Epithelial cell of esophagus (primary cell): ENCODE data around the gene OSBPL2.
A peak's percentile ranks its signal among the peaks of the same experiment; 100 is the strongest.

Experiments used
- DNase-seq: peaks from one replicate; pipeline ENCODE4 v3.0.0; 2010; ENCODE audit warnings: low read depth
- H3K4me3 ChIP-seq: 2 replicates; pipeline ENCODE4 v1.5.1; 2011; ENCODE audit warnings: mild to moderate bottlenecking, low read length, control low read depth
- CTCF ChIP-seq: IDR thresholded peaks from 2 replicates; pipeline ENCODE4 v1.5.1; 2011; ENCODE audit warnings: low read depth, mild to moderate bottlenecking, low read length, control low read depth, inconsistent platforms; ENCODE audit not compliant: insufficient read depth; ENCODE audit errors: missing control alignments

OSBPL2 gene

GRCh38 chr20:62308102-62308822 is 69.9 kb downstream of the OSBPL2 start:
- TF ChIP-seq CTCF: no peak
- no peak overlapping the region for H3K4me3 ChIP-seq
- DNase-seq: peak; percentile 20

DNA sequence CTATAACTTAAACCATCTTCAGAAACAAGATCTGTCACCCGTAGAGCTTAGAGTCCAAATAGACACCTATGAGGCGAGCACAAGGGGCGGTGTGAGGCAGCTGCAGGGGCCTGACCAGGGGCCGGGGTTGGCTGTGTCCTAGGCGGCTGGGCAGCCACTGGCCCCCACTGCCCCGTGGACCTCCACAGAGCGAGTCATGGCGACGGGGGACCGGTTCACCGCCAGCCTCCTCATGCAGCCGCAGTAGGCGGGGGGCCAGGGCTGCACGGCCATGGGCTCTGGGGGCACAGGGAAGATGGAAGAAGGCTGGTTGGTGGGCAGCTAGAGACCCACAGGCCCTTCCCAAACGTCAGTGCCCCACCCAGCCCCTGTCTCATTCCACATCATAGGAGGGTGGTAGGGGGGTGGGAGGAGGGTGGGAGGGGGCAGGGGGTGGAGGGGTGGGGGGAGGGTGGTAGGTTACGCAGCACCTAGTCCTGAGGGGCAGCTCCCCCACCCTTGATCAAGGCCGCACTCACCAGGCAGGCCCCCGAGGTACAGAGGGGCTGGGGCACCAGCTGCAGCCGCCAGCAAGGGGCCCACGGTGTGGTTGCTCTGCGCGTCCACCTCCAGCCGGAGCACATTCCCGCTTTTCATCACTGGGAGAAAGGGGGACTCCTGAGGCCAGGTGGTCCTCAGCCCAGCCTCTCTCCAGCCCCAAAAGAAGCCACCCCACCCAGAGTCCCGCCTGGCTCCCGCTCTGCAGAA is 71.0 kb downstream of the OSBPL2 start:
- no peak for TF ChIP-seq CTCF
- H3K4me3 ChIP-seq: no peak overlapping the region
- no peak for DNase-seq

- no peak overlapping the region for H3K4me3 ChIP-seq
- TF ChIP-seq CTCF: no peak
- no peak for DNase-seq
These were observed 71.8 kb downstream of the OSBPL2 start for GRCh38 chr20:62309947-62310756.

- TF ChIP-seq CTCF: no peak
- DNase-seq: no peak
These were observed 72.4 kb downstream of the OSBPL2 start for GRCh38 chr20:62310757-62311121.

GRCh38 chr20:62311150-62311549 is 72.8 kb downstream of the OSBPL2 start:
- no peak for TF ChIP-seq CTCF
- no peak for DNase-seq
- no peak overlapping the region for H3K4me3 ChIP-seq

More at GRCh38 chr20:62310757-62311121, 72.4 kb downstream of the OSBPL2 start:
- H3K4me3 ChIP-seq: no peak overlapping the region

GRCh38 chr20:62311832-62312661 is 73.7 kb downstream of the OSBPL2 start:
- H3K4me3 ChIP-seq: no peak overlapping the region
- DNase-seq: no peak
- TF ChIP-seq CTCF: no peak
